SU-DHL-6 (cell line): ENCODE measurements around the gene SUSD4.

Experiments used
- EZH2phosphoT487 ChIP-seq: fragments of 200-600 bp; sonication (generic), shearing (Covaris generic); conservative IDR thresholded peaks from 2 replicates; pipeline ENCODE4 v1.6.1; 2018; ENCODE audit warnings: mild to moderate bottlenecking, antibody characterized with exemption, low read length, moderate library complexity, mixed read lengths
- TF ChIP-seq, protein P1 (sequence below): fragments of 200-600 bp; sonication (generic); IDR thresholded peaks from one replicate; pipeline ENCODE4 v1.5.1; 2017; ENCODE audit warnings: antibody characterized with exemption, mild to moderate bottlenecking, low read length, moderate library complexity; ENCODE audit not compliant: insufficient read depth, poor library complexity, severe bottlenecking

DNA sequence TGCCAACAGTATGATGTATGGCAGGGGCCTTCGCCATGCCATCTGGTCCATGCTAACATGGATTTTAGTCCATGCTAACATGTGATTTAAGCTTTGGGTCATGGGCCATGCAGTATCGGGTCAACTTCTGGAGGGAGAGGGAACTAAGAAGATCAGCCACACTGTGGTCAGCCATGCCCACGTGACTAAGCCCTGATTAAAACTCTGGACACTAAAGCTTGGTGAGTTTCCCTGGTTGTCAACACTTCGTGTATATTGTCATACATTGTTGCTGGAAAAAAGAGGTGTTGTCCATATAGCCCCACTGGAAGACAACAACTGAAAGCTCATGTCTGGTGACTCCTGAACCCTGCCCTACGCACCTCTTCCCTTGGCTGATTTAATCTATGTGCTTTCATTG lies 90.5 kb downstream of the SUSD4 start:
- TF ChIP-seq, protein P1, sequence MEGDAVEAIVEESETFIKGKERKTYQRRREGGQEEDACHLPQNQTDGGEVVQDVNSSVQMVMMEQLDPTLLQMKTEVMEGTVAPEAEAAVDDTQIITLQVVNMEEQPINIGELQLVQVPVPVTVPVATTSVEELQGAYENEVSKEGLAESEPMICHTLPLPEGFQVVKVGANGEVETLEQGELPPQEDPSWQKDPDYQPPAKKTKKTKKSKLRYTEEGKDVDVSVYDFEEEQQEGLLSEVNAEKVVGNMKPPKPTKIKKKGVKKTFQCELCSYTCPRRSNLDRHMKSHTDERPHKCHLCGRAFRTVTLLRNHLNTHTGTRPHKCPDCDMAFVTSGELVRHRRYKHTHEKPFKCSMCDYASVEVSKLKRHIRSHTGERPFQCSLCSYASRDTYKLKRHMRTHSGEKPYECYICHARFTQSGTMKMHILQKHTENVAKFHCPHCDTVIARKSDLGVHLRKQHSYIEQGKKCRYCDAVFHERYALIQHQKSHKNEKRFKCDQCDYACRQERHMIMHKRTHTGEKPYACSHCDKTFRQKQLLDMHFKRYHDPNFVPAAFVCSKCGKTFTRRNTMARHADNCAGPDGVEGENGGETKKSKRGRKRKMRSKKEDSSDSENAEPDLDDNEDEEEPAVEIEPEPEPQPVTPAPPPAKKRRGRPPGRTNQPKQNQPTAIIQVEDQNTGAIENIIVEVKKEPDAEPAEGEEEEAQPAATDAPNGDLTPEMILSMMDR = no peak
- no peak for TF ChIP-seq EZH2phosphoT487
